ENCODE measurements around the gene KCNJ4.

DNA sequence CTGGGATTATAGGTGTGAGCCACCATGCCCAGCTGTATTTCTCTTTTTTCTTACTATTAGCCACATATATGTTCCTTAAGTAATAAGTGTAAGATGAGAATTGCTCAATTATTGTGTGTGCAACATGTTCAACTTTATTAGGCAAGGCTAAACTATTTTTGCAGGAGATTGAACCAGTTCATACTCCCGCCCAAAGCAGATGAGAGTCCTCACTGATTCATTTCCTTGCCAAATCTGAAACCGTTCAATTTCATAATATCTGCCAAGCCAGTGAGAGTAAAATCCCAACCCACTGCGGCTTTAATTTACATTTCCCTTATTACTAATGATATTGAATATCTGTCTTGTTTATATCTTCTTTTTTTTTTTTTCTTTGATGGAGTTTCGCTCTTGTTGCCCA is 48.4 kb downstream of the KCNJ4 start:
- TF ChIP-seq, protein P1, sequence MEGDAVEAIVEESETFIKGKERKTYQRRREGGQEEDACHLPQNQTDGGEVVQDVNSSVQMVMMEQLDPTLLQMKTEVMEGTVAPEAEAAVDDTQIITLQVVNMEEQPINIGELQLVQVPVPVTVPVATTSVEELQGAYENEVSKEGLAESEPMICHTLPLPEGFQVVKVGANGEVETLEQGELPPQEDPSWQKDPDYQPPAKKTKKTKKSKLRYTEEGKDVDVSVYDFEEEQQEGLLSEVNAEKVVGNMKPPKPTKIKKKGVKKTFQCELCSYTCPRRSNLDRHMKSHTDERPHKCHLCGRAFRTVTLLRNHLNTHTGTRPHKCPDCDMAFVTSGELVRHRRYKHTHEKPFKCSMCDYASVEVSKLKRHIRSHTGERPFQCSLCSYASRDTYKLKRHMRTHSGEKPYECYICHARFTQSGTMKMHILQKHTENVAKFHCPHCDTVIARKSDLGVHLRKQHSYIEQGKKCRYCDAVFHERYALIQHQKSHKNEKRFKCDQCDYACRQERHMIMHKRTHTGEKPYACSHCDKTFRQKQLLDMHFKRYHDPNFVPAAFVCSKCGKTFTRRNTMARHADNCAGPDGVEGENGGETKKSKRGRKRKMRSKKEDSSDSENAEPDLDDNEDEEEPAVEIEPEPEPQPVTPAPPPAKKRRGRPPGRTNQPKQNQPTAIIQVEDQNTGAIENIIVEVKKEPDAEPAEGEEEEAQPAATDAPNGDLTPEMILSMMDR (IDR thresholded peaks at IDR 0.05): no peak
- TF ChIP-seq EZH2 (IDR thresholded peaks at IDR 0.05) (no peak), EZH2phosphoT487 (IDR thresholded peaks at IDR 0.05) (no peak)

Measured in neural progenitor cell (in vitro differentiated cells).